ENCODE measurements around the gene TOX3. TPM values are rescaled to one million over a fixed set of nuclear protein-coding genes. Genes with fewer than 3 reads are reported as not detected.

TOX3 gene
- total and polyA plus RNA-seq, 2 of the 13 experiments (the other 11 are each of a cell fraction or from before 2014, with no cell fraction given): 14.5 to 98.6 TPM

DNA sequence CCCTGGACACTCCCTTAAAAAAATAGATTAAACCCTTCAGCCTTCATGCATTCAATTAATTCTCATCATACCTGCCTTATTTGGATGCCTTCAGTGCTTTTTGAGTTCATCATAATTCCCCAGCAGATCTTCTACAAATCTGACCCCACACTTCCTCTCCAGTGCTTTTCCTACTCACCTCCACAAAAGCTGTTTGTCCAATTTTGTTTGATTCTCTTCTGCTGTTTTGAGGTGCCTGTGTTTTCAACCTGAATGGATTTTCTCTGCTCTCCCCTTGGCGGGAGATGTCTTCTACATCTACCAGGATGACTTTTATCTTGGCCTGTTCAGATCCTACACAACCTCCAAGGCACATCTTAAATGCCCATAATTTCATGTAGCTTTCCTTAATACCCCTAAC lies 112.7 kb downstream of the TOX3 start:
- H3K36me3 ChIP-seq (replicated peaks in 1 of 2; ENCODE audit: control insufficient read depth in 1 of 2, insufficient read depth in 2 of 2, low read length in 2 of 2): peaks cover 4 to 15% of the 10 kb centered on the region in 2 experiments
- no peak for FAIRE-seq
- TF ChIP-seq ETV6 (CRISPR knock-in tag; conservative IDR thresholded peaks at IDR 0.05): no peak
- TF ChIP-seq ZNF138 (CRISPR knock-in tag; IDR thresholded peaks at IDR 0.05; ENCODE audit: low read depth): no peak
- TF ChIP-seq PAF1 (CRISPR knock-in tag; IDR thresholded peaks at IDR 0.05): peak; percentile 68
- no peak for TF ChIP-seq ZNF10 (CRISPR knock-in tag; IDR thresholded peaks at IDR 0.05; ENCODE audit: borderline replicate concordance, low read depth)
- TF ChIP-seq POLR2G (IDR thresholded peaks at IDR 0.05; ENCODE audit: low read depth, low read length): 0 out of 2 replicates have a peak, but pooled peaks have one; percentile 6
- no peak for TF ChIP-seq ZNF775 (CRISPR knock-in tag; IDR thresholded peaks at IDR 0.05; ENCODE audit: borderline replicate concordance)
- TF ChIP-seq DDIT3 (CRISPR knock-in tag; IDR thresholded peaks at IDR 0.05): no peak
- no peak for TF ChIP-seq ASH2L (IDR thresholded peaks at IDR 0.05; ENCODE audit: insufficient read length, low read depth, low read length)
- no peak for TF ChIP-seq PRPF4 (IDR thresholded peaks at IDR 0.05; ENCODE audit: low read depth, low read length, poor library complexity, severe bottlenecking)
- peak; percentile 72 for TF ChIP-seq RBM22 (optimal IDR thresholded peaks at IDR 0.05; ENCODE audit: low read length)
- no peak for TF ChIP-seq ZFP36 (IDR thresholded peaks at IDR 0.05; ENCODE audit: borderline replicate concordance, low read depth, low read length, partially characterized antibody)
- TF ChIP-seq, protein P1, sequence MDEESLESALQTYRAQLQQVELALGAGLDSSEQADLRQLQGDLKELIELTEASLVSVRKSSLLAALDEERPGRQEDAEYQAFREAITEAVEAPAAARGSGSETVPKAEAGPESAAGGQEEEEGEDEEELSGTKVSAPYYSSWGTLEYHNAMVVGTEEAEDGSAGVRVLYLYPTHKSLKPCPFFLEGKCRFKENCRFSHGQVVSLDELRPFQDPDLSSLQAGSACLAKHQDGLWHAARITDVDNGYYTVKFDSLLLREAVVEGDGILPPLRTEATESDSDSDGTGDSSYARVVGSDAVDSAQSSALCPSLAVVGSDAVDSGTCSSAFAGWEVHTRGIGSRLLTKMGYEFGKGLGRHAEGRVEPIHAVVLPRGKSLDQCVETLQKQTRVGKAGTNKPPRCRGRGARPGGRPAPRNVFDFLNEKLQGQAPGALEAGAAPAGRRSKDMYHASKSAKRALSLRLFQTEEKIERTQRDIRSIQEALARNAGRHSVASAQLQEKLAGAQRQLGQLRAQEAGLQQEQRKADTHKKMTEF (CRISPR knock-in tag; IDR thresholded peaks at IDR 0.05): no peak
- TF ChIP-seq PHF20 (CRISPR knock-in tag; IDR thresholded peaks at IDR 0.05): no peak
- TF ChIP-seq MEIS1 (CRISPR knock-in tag; IDR thresholded peaks at IDR 0.05; ENCODE audit: borderline replicate concordance): no peak
- TF ChIP-seq CENPX (CRISPR knock-in tag; IDR thresholded peaks at IDR 0.05): no peak
- TF ChIP-seq HMGXB4 (CRISPR knock-in tag; IDR thresholded peaks at IDR 0.05; ENCODE audit: borderline replicate concordance in 1 of 2, low read depth in 1 of 2): no peak
- TF ChIP-seq KLF16 (CRISPR knock-in tag; IDR thresholded peaks at IDR 0.05): 0 out of 4 replicates have a peak, but pooled peaks of 1 of the 2 experiments have one; percentile 17
- TF ChIP-seq JARID2 (CRISPR knock-in tag; IDR thresholded peaks at IDR 0.05; ENCODE audit: insufficient replicate concordance): no peak
- no peak overlapping the region for H2AFZ ChIP-seq (ENCODE audit: low read length)
- no peaks in the 10 kb centered on the region for H3K9me3 ChIP-seq (ENCODE audit: low read length)
- ATAC-seq: no peak
- H3K27me3 ChIP-seq (ENCODE audit: control insufficient read depth in 1 of 2, insufficient read depth in 2 of 2, low read length in 2 of 2): no peaks in the 10 kb centered on the region
- no peak overlapping the region for H3K27ac ChIP-seq (ENCODE audit: extremely low read length, insufficient read depth, low read length)
- no peaks in the 10 kb centered on the region for H3K4me1 ChIP-seq (ENCODE audit: insufficient read depth, low read length)
- no peak overlapping the region for H3K9ac ChIP-seq (ENCODE audit: insufficient read depth, low read depth, low read length)
- H3K79me2 ChIP-seq (ENCODE audit: insufficient read depth, low read length): no peaks in the 10 kb centered on the region
- no peak overlapping the region for H3K4me3 ChIP-seq (replicated peaks in 1 of 3; ENCODE audit: insufficient read depth in 1 of 3, low read depth in 2 of 3, low read length in 3 of 3)
- no peak overlapping the region for H3K4me2 ChIP-seq (ENCODE audit: low read depth, low read length)
- ChIA-PET POLR2A (no interaction called here), CTCF (ENCODE audit: low intra/inter-chr PET ratio, low total read pairs) (no interaction called here)
- WGBS (ENCODE audit: low lambda C conversion rate): 100% methylated on average over 1 of the region's 1 CpG
- BruUV-seq (replicated peaks): no TSS peak
- H4K20me1 ChIP-seq (ENCODE audit: insufficient read depth, low read length): no peaks in the 10 kb centered on the region; the same call in 1 of the 2 replicates
- intact Hi-C loops (cut with micrococcal nuclease; ENCODE audit: unreplicated experiment): loop anchor here (5.0 kb wide), 1 partner anchor 242 kb away; no protein-coding TSS in a partner anchor
- DNase-seq (ENCODE audit: low spot score): no peak
- in situ Hi-C loops (cut with HindIII; ENCODE audit: extremely low pct_ligation_motif_present, low pct_unique_long_range_greater_than_20kb): loop anchor here (25.0 kb wide), 1 partner anchor 428 kb away; no protein-coding TSS in a partner anchor
